Muscle of arm (tissue), 12 donors: ENCODE data around the gene NEK10. TPM values are rescaled to one million over a fixed set of nuclear protein-coding genes. Genes with fewer than 3 reads are reported as not detected.

Experiments
- DNase-seq: peaks from one replicate; pipeline ENCODE4 v3.0.0-alpha.2; 2013
- polyA plus RNA-seq, 12 donors: library from polyadenylated mRNA; unstranded; fragments of 120-200 nt; gene quantifications; one replicate each; pipeline ENCODE4 v1.2.1, GENCODE V29; 2013; ENCODE audit not compliant: insufficient read length in 12 of 12

The NEK10 gene
- polyA plus RNA-seq, 12 donors = 1.6 to 7.6 (median 5.0) TPM; not detected in 2

DNA sequence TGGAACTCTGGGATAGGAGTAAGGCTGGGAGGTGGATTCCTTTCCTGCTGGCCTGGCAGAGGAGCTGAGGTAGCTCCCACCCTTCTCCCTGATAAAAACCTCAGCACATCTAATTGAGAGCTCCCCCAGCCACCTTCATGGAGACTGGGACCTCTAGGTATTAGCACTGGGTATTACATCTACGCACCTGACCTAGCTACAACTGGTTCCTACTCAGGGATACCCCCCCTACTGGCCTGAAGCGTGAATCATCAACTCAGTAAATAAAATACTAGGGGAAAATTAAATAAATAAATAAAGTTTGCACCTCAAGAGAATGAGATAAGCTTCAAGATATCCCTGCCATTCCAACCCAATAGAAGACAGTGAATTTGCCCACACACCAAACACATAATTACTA lies 140.4 kb downstream of the NEK10 start:
- DNase-seq = no peak

DNA sequence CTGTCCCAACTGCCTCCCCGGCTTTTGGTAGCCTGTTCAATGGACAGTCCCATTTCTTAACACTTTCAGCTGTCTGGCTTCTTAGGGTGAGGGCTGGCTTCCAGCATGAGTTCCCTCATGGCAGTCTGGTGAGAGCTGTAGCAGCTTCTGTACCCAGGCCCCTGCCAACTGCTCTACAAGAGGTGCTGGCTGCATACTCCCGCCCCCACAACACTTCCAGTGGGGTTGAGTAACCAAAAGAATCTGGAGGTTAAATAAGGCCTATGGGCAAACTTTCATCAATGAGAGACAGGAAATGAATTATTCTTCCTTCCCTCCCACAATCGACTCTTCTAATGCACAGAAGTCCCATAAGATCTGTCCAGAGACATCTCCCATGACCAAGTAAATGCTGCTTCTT lies 145.0 kb downstream of the NEK10 start:
- DNase-seq = no peak

DNA sequence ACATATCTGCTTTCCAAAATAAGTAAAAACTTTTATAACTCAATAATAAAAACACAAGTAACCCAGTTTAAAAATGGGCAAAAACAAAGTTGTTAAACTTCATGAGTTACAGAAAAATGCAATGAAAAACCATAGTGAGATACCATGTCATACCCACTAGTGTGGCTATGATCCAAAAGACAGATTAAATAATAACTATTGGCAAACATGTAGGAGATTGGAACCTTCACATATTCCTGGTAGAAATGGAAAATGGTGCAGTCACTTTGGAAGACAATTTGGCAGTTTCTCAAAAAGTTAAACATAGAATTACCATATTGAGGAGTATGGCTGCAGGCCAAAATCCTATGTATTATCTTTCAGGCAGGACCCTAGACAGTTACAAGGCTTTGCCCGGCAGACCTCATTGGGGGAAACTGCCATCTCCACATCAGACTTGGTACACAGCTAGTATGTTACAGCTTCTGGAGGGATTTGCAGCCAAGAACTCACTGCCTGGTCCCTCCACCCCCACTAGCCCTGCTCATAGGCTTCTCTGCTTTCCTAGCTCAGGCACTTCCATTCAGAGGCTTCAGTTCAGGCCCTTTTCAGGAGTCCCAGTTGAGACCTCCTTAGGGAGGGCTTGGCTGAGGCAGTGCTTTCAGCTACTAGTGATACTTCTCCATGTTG lies 147.8 kb downstream of the NEK10 start:
- no peak for DNase-seq

DNA sequence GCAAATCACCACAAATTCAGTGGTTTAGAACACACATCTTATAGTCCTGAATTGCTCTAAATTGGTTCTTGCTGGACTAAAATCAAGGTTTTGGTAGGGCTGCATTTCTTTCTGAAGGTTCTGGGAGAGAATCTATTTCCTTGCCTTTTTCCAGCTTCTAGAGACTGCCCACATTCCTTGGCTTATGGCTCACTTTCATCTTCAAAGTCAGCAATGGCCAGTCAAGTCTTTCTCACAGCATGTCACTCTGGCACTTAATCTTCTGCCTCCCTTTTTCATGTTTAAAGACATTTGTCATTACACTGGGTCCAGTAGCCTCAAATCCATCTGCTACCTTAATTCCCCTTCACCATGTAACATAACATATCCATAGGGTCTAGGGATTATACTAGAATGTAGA lies 149.0 kb downstream of the NEK10 start:
- DNase-seq = no peak

DNA sequence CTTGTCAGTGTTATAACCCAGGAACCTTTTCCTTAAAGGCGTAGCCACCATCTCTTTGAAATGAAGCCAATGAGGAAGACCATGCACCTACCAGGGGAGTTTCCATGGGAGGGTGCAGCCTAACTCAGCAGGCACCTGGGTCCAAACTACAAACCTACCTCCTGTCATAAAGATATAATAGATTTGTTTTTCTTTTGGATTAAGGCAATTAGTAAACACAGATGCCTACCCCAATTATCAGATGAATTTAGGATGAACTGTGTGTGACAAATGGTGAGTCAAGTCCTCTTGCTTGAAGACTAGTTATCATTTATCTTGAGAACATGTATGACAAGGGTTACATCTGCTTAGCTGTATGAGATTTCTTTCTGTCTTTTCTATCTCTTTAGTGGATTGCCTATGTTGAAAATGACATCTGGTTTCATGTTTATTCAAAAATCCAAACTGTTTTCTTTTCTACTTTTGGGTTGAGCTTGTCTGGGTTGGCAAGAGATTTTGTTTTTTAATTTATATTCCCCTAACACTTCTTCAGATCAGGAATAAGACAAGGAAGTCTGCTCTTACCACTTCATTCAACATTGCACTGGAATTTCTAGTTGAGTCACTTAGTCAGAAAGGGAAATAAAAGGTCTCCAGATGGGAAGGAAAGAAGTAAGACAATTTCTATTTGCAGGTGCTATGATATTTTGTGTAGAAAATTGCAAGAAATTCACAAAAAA lies 149.9 kb downstream of the NEK10 start:
- DNase-seq = no peak

DNA sequence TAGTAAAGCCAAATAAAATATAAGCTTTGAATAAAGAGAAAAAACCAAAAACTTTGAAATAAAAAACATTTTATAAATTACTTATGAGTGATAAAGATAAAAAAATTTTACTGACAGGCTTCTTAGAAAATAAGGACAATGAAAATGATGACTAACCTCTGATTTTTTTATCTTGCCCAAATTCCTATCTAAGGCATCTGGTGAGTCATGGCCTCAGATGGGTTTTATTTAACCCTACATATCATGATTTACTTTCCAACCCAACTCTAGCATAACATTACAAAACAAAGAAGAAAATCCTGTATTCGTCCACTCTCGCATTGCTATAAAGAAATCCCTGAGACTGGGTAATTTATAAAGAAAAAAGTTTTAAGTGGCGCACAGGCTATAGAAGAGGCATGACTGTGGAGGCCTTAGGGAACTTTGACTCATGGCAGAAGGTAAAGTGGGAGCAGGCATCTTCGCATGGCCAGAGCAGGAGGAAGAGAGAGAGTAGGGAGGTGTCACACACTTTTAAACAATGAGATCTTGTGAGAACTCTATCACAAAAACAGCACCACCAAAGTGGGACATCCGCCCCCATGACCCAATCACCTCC lies 152.1 kb downstream of the NEK10 start:
- no peak for DNase-seq

DNA sequence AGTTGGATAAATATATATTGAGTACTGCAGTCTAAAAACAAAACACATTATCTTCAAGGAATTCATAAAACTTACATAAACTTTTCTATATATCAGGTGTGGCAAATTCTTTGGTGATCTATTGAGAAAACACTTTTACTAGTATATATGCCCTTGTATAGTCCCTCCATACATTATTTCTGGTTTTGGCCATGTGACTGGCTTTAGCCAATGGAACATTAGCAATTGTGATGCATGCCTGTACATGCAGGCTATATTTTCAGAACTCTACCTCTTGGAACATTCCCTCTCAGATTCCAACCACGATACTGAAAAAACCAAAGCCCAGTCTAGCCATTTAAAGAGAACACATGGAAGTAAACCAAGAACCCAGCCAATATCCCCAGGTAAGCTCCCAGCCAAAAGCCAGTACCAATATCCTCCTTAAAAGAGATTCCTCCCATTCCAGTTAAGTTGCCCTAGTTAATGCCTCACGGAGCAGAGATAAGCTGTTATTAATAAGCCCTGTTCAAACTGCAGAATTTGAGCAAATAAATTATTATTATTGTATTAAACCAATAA lies 152.8 kb downstream of the NEK10 start:
- DNase-seq = no peak

DNA sequence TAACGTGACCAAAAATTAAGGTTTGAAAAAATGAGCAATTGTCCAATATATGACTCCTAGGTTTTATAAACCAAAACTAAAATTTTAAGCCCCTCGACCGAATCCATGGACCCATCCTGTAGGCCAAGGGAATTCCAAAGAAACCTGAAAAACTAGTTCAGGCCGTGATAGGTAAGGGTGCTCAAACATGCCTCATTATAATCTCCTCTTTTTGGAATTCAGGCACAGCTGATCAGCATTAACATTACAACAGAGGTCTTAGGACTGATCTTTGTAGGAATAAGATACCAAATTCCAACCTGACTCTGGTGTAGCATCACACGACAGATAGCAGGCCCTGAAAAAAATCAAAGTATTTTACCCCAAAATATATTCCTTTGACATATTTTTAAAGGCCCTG lies 155.7 kb downstream of the NEK10 start:
- DNase-seq = no peak

DNA sequence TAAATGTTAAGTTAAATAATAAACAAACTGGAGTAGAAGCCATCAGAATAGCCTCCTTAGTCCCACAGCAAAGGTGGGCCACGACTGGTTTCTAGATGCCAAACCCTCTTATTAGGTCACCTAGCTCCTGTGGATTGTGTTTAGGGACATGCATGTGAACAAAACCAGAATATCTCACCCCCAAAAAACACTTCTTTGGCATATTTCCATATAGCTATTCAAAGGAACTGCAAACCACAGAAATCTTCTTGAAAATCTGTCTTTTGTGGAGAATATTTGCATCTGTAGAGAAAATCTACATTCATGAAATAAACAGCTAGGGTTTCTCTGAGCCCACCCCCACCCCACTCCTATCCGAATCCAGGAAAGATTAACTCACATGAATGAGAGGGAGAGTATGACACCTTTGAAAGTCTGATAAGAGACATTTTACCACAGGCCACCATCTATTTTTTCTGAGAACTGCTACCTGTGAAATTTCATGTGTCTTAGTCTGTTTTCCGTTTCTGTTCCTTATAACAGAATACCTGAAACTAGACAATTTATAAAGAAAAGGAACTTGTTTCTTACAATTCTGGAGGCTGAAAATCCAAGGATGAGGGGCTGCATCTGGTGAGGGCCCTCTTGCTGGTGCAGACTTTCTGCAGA lies 159.4 kb downstream of the NEK10 start:
- DNase-seq = no peak

DNA sequence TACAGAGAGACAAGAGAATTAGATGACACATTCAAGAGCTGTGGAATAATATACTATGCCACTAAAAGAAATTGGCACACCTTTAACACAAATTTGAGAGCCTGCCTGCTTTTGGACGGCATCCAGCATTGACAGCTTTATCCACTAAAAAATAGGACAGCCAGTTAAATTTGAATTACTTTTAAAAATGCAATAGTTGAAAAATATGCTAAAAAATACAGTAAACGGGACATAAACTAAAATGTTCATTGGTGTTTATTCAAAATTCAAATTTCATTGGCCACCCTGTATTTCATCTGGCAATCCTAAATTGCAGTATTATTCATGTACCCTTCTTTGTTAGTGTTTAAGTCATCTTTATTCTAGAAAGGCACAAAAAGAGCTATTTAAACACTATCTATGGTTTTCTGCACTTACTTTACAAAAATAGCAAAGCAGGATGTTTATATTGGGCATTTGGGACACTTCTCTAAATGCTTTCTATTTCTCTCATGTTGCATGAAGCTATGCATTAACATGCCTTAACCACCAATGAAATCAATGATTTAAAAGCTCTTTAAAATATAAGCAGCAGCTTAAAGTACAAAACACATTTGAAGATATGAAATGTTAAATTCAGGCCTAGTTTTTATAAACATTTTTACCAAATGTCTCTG lies 160.1 kb downstream of the NEK10 start:
- no peak for DNase-seq

DNA sequence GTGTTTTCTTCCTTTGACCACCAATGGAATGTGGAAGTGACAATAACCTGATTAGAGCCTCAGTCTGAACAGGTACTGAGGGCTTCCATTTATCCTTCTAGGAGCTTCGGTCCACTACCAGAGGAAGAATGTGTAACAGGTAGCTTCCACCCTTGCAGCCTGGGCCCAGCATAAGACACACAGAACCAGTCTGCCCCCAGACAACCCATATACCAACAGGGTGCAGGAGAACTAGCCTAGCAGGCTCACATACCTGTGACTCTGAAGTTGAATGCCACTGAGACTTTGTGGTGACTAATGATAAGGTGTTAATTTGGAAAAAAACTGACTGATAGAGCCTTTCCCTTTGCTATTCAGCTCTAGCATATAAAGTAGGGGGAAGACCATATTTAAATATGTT lies 166.2 kb downstream of the NEK10 start:
- DNase-seq = no peak

DNA sequence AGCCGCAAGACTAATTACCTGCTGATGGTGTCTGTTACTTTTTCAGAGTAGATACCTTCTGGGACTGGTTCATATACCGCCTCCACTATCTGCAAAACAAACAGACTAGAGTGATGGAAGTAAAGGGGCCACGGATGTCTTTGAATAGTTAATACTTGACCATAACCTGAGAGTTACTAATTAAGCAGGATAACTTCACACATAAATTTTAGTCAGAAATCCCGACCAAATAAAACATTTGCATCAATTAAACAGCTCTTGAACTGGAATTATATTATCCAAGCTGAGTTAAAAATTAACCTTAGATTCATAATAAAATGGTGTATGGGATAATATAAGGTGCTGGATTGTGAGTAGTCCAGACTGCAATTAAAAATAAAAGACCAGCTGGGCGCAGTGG lies 167.7 kb downstream of the NEK10 start:
- DNase-seq = no peak

DNA sequence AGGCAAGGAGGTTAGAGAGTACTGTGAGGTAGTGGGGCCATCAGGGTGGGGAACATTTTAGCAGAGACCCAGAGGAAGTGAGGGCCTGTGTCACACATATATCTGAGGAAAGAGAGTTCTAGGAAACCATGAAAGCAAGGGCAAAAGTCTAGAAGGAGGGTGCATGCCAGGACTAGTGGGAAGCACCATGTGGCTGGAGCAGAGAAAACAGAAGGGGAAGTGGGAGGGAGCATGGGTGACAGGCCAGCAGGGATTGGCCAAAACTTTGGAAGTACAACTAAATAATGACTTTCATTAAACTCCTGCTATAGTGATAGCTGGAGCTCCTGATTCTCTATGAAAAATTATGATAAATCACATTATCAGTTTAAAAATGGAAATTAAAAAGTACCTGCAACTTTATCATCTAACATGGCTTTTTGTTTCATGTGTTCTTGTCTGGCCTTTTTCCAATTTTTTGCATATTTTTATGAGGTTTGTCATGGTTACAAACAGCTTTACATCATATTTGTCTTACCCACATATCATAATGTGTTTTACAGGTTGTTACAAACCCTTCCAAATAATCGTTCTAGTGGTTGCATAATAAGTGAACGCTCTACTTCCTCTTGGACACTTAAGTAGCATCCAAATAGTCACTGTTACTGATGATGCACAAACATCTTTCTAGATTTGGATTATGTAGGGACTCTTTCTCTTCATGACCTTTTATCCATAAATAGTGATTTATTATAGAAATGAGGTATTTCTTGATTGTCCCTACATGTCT lies 168.3 kb downstream of the NEK10 start:
- DNase-seq = no peak

DNA sequence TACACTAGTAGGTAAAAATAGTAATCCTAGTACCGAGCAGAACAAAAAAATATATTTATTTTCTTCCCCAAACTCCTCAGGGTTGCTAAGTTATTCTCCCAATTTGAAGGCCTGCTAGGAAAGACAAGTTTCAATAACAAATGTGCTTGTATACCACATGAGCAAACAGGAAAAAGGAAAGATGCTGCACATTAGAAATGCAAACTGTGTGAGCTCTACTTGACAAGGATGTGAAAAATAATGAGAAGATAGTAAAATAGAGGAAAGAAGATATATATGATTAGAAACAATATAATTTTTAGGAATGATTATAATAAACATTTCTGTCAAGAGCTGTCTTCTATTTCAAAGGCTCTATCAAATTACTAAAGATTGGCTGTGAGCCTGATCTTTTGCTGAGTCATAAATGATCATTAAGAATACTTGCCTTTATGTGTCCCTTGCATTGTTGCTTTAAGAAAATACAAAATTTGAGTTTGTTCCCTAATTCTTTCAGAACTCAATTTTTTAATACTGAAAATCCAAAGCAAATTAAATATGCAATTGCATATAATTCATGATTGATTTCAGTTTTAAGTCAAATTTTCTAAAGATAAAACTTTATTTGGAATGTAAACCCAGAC lies 174.2 kb downstream of the NEK10 start:
- no peak for DNase-seq

DNA sequence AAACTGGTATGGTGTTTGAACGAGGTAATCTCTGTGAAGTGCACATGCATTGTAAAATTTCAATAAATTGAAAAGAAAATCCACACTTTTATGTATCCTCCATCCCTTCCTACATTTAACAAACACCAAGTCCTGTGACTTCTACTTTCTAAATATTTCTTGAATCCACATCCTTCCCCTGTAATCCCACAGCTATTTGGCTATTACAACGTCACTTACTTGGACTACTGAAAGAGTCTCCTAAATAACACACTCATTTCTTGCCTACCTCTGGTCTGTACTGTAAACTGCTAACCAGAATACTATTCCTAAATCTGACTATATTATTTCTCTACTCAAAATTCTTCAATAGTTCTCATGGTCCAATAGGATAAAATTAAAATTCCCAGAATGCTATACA lies 176.1 kb downstream of the NEK10 start:
- no peak for DNase-seq

DNA sequence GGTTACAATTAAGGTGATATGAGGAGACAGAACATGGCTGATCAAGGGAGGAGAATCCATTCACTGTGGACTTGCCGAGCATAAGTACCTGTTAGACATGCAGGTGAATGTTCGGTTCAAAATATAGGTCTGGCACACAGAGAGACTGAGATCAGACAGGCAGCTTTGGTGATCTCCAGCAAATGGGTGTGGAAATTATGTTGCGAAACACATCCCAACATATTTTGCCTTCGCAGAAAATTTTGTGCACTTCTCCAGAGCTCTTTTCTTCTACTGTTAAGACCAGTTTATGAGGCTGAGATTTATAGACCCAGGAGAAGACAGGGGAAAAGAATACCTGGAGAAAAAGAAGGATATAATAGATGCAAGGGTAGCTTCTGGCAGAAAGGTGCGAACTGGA lies 183.2 kb downstream of the NEK10 start:
- no peak for DNase-seq

DNA sequence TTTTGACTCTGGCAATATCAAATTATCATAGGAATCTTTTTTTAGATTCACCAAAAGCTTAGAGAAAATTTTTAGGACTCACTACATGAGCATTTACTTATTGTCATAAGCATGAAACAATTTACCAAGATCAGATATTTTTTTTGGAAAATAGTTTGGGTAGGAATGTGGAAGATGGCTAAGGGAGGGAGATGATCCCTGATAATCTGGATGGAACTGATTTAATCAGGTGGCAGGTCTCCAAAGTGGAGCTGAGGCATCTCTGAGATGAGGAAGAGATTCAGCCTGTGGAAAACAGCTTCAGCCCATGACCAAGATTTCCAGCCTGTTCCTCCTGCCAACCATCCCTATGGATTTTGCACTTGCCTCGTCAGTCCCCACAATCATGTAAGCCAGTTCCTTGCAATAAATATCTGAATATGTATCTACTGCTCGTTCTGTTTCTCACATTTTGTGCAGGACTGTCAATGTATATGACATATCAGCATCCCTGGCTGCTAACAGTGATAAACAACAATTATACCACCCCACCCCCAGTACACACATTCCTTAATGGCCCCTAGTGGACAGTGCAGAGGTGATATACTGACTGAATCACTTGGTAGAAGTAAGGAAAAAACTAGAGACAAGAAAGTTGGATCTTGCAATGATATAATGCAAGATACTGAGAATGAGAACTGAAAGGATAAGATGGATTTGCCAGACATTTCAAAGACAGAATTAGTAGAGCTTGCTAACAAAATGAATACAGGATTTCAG lies 183.8 kb downstream of the NEK10 start:
- no peak for DNase-seq

DNA sequence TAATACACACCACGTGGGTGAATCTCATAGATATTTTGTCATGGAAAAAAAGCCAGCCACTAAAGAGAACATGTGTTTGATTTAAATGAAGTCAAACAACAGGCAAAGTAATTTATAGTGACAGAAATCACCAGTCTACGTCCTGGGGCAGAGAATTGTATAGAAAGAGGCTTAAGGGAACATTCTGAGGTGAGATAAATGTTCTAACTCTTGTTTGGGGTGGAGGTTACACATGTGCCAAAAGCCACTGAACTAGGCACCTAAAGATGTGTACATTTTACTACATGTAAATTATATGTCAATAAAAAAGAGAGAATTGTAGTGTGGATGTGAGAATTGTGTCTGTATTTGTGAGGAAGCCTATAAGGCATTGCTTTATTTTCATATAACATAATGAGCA lies 184.9 kb downstream of the NEK10 start:
- DNase-seq = no peak

DNA sequence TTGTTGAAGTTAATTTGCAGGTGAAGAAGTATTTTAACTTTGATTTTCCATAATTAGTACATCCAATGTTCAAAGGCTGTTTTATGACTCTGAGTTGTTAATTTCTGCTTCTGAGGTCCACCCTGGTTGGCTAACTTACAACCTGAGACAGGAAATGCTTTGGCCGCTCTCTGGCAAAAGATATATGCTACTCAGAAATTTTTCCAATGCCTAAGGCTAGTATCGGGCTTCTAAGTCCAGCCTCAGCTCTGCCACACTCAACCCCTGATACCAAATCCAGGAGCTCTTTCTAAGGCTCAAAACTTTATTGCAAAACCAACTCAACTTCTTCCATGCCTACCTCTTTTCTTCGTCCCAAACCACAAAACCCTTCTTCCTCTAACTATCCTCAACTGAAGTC lies 192.9 kb downstream of the NEK10 start:
- DNase-seq = no peak

DNA sequence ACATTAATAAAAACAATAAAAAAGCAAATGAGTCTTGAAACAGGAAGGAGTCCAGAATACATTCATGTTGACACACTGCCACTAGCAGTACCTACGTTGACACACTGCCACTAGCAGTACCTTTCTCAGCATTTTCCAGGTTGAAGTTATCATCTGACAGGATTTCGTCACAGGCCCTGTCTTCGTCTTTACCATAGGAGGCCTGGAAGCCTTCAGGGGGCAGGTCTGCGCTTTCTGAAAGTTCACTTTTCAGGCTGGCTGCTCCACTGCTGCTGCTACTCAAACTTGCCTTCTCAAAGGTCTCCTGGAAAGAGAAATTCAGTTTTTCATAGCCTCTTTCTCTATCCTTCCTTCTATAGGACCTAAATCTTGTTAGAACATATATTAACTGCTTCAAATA lies 194.7 kb downstream of the NEK10 start:
- DNase-seq = no peak
